ENCODE results near the gene JARID2.

The JARID2 gene

GRCh38 chr6:15308435-15309213 lies 62.8 kb downstream of the JARID2 start:
- no peak overlapping the region for H3K9ac ChIP-seq (ENCODE audit: low read depth, low read length)
- H3K4me2 ChIP-seq (ENCODE audit: low read length) = no peak overlapping the region
- H3K9me3 ChIP-seq (replicated peaks; ENCODE audit: low read length) = no peaks in the 10 kb centered on the region
- H3K4me1 ChIP-seq (ENCODE audit: control insufficient read depth, insufficient read depth, low read length) = peaks cover 32% of the 10 kb centered on the region
- H3K36me3 ChIP-seq (ENCODE audit: insufficient read depth, low read length) = no peaks in the 10 kb centered on the region
- H3K4me3 ChIP-seq (ENCODE audit: low read length) = no peak overlapping the region
- no peaks in the 10 kb centered on the region for H3K27me3 ChIP-seq (ENCODE audit: control insufficient read depth, insufficient read depth, low read length)

GRCh38 chr6:15309611-15310283 lies 63.9 kb downstream of the JARID2 start:
- no peak overlapping the region for H3K4me3 ChIP-seq (ENCODE audit: low read length)
- H3K9ac ChIP-seq (ENCODE audit: low read depth, low read length) = no peak overlapping the region
- no peaks in the 10 kb centered on the region for H3K27me3 ChIP-seq (ENCODE audit: control insufficient read depth, insufficient read depth, low read length)
- H3K4me2 ChIP-seq (ENCODE audit: low read length) = no peak overlapping the region
- H3K9me3 ChIP-seq (replicated peaks; ENCODE audit: low read length) = no peaks in the 10 kb centered on the region
- no peaks in the 10 kb centered on the region for H3K36me3 ChIP-seq (ENCODE audit: insufficient read depth, low read length)
- H3K4me1 ChIP-seq (ENCODE audit: control insufficient read depth, insufficient read depth, low read length) = peaks cover 32% of the 10 kb centered on the region

GRCh38 chr6:15310680-15311079 lies 64.8 kb downstream of the JARID2 start:
- no peaks in the 10 kb centered on the region for H3K9me3 ChIP-seq (replicated peaks; ENCODE audit: low read length)
- peaks cover 32% of the 10 kb centered on the region for H3K4me1 ChIP-seq (ENCODE audit: control insufficient read depth, insufficient read depth, low read length)
- no peaks in the 10 kb centered on the region for H3K36me3 ChIP-seq (ENCODE audit: insufficient read depth, low read length)
- no peak overlapping the region for H3K4me2 ChIP-seq (ENCODE audit: low read length)
- no peak overlapping the region for H3K4me3 ChIP-seq (ENCODE audit: low read length)
- no peak overlapping the region for H3K9ac ChIP-seq (ENCODE audit: low read depth, low read length)
- no peaks in the 10 kb centered on the region for H3K27me3 ChIP-seq (ENCODE audit: control insufficient read depth, insufficient read depth, low read length)

- Histone ChIP-seq H3K4me1 (ENCODE audit: control insufficient read depth, insufficient read depth, low read length) (peaks cover 29% of the 10 kb centered on the region), H3K36me3 (ENCODE audit: insufficient read depth, low read length) (no peaks in the 10 kb centered on the region), H3K4me2 (ENCODE audit: low read length) (peak overlapping the region; percentile 32), H3K4me3 (ENCODE audit: low read length) (no peak overlapping the region), H3K9ac (ENCODE audit: low read depth, low read length) (no peak overlapping the region), H3K27me3 (ENCODE audit: control insufficient read depth, insufficient read depth, low read length) (no peaks in the 10 kb centered on the region), H3K9me3 (replicated peaks; ENCODE audit: low read length) (no peaks in the 10 kb centered on the region)
Observed at GRCh38 chr6:15312500-15312899, 66.6 kb downstream of the JARID2 start.

- Histone ChIP-seq H3K36me3 (ENCODE audit: insufficient read depth, low read length) (no peaks in the 10 kb centered on the region), H3K4me1 (ENCODE audit: control insufficient read depth, insufficient read depth, low read length) (peaks cover 26% of the 10 kb centered on the region), H3K27me3 (ENCODE audit: control insufficient read depth, insufficient read depth, low read length) (no peaks in the 10 kb centered on the region), H3K9me3 (replicated peaks; ENCODE audit: low read length) (no peaks in the 10 kb centered on the region), H3K4me2 (ENCODE audit: low read length) (no peak overlapping the region), H3K9ac (ENCODE audit: low read depth, low read length) (no peak overlapping the region), H3K4me3 (ENCODE audit: low read length) (no peak overlapping the region)
Observed at GRCh38 chr6:15313367-15313766, 67.5 kb downstream of the JARID2 start.

GRCh38 chr6:15316754-15317153 lies 70.9 kb downstream of the JARID2 start:
- no peak overlapping the region for H3K4me3 ChIP-seq (ENCODE audit: low read length)
- H3K27me3 ChIP-seq (ENCODE audit: control insufficient read depth, insufficient read depth, low read length) = no peaks in the 10 kb centered on the region
- H3K9me3 ChIP-seq (replicated peaks; ENCODE audit: low read length) = no peaks in the 10 kb centered on the region
- H3K4me2 ChIP-seq (ENCODE audit: low read length) = no peak overlapping the region
- H3K36me3 ChIP-seq (ENCODE audit: insufficient read depth, low read length) = no peaks in the 10 kb centered on the region
- H3K4me1 ChIP-seq (ENCODE audit: control insufficient read depth, insufficient read depth, low read length) = peaks cover 14% of the 10 kb centered on the region
- H3K9ac ChIP-seq (ENCODE audit: low read depth, low read length) = no peak overlapping the region

- Histone ChIP-seq H3K4me3 (ENCODE audit: low read length) (no peak overlapping the region), H3K36me3 (ENCODE audit: insufficient read depth, low read length) (no peaks in the 10 kb centered on the region), H3K9ac (ENCODE audit: low read depth, low read length) (no peak overlapping the region), H3K27me3 (ENCODE audit: control insufficient read depth, insufficient read depth, low read length) (no peaks in the 10 kb centered on the region), H3K4me1 (ENCODE audit: control insufficient read depth, insufficient read depth, low read length) (peaks cover 13% of the 10 kb centered on the region), H3K4me2 (ENCODE audit: low read length) (no peak overlapping the region), H3K9me3 (replicated peaks; ENCODE audit: low read length) (no peaks in the 10 kb centered on the region)
Observed at GRCh38 chr6:15317251-15317650, 71.4 kb downstream of the JARID2 start.

GRCh38 chr6:15317934-15318902 lies 72.3 kb downstream of the JARID2 start:
- H3K4me1 ChIP-seq (ENCODE audit: control insufficient read depth, insufficient read depth, low read length) = peaks cover 8% of the 10 kb centered on the region
- no peak overlapping the region for H3K4me3 ChIP-seq (ENCODE audit: low read length)
- H3K9ac ChIP-seq (ENCODE audit: low read depth, low read length) = no peak overlapping the region
- no peaks in the 10 kb centered on the region for H3K27me3 ChIP-seq (ENCODE audit: control insufficient read depth, insufficient read depth, low read length)
- H3K36me3 ChIP-seq (ENCODE audit: insufficient read depth, low read length) = no peaks in the 10 kb centered on the region
- no peaks in the 10 kb centered on the region for H3K9me3 ChIP-seq (replicated peaks; ENCODE audit: low read length)
- H3K4me2 ChIP-seq (ENCODE audit: low read length) = no peak overlapping the region

- Histone ChIP-seq H3K27me3 (ENCODE audit: control insufficient read depth, insufficient read depth, low read length) (no peaks in the 10 kb centered on the region), H3K9ac (ENCODE audit: low read depth, low read length) (no peak overlapping the region), H3K4me2 (ENCODE audit: low read length) (no peak overlapping the region), H3K4me1 (ENCODE audit: control insufficient read depth, insufficient read depth, low read length) (peaks cover 6% of the 10 kb centered on the region), H3K36me3 (ENCODE audit: insufficient read depth, low read length) (no peaks in the 10 kb centered on the region), H3K9me3 (replicated peaks; ENCODE audit: low read length) (no peaks in the 10 kb centered on the region), H3K4me3 (ENCODE audit: low read length) (no peak overlapping the region)
Observed at GRCh38 chr6:15319677-15320076, 73.8 kb downstream of the JARID2 start.

- H3K4me2 ChIP-seq (ENCODE audit: low read length) = no peak overlapping the region
- H3K9ac ChIP-seq (ENCODE audit: low read depth, low read length) = no peak overlapping the region
- H3K4me1 ChIP-seq (ENCODE audit: control insufficient read depth, insufficient read depth, low read length) = peaks cover 6% of the 10 kb centered on the region
- H3K4me3 ChIP-seq (ENCODE audit: low read length) = no peak overlapping the region
- no peaks in the 10 kb centered on the region for H3K9me3 ChIP-seq (replicated peaks; ENCODE audit: low read length)
- no peaks in the 10 kb centered on the region for H3K36me3 ChIP-seq (ENCODE audit: insufficient read depth, low read length)
- no peaks in the 10 kb centered on the region for H3K27me3 ChIP-seq (ENCODE audit: control insufficient read depth, insufficient read depth, low read length)
Observed at GRCh38 chr6:15320693-15321092, 74.8 kb downstream of the JARID2 start.

GRCh38 chr6:15322184-15322583 lies 76.3 kb downstream of the JARID2 start:
- H3K4me1 ChIP-seq (ENCODE audit: control insufficient read depth, insufficient read depth, low read length) = peaks cover 14% of the 10 kb centered on the region

More at GRCh38 chr6:15322184-15322583, 76.3 kb downstream of the JARID2 start:
- no peaks in the 10 kb centered on the region for H3K36me3 ChIP-seq (ENCODE audit: insufficient read depth, low read length)
- H3K4me3 ChIP-seq (ENCODE audit: low read length) = no peak overlapping the region
- H3K27me3 ChIP-seq (ENCODE audit: control insufficient read depth, insufficient read depth, low read length) = no peaks in the 10 kb centered on the region
- H3K9me3 ChIP-seq (replicated peaks; ENCODE audit: low read length) = no peaks in the 10 kb centered on the region
- no peak overlapping the region for H3K9ac ChIP-seq (ENCODE audit: low read depth, low read length)
- no peak overlapping the region for H3K4me2 ChIP-seq (ENCODE audit: low read length)

All from skeletal muscle satellite cell (primary cell).